ENCODE data around the gene IZUMO1R. TPM values are rescaled to one million over a fixed set of nuclear protein-coding genes. Genes with fewer than 3 reads are reported as not detected.

IZUMO1R gene
- total and polyA plus RNA-seq, 2 donors (not counting 3 experiments of a cell fraction or from before 2014, with no cell fraction given) = not detected

DNA sequence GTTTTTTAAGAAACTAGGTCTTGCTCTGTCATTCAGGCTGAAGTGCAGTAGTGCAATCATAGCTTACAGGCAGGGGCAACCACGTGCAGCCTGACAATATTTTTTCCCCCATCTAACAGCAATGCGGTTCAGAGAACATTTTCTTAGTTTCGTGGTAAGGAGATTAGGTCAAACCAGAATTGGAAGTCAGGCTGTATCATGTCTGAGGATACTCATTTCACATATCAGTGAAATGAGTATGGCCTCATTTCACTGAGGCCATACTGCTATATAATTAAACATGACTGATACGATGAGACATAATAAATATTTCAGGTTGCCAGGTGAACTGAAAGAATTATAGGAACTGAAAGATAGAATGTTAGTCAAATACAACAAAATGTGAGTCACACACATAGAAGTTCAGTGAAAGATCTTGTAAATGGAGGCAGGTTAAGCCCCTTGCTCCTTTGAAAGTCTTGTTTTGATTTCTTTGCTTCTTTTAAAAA, 32.5 kb upstream of the IZUMO1R start:
- no peak overlapping the region for H3K4me2 ChIP-seq (ENCODE audit: insufficient read depth, low read length)
- DNase-seq (ENCODE audit: low read depth, low spot score) (no peak), FAIRE-seq (no peak)
- POLR2A ChIA-PET = no interaction called here
- BruUV-seq (replicated peaks) = no TSS peak
- dilution Hi-C loops (cut with MboI; ENCODE audit: extremely low pct_ligation_motif_present, low sequenced_read_pairs) (no loop called here), intact Hi-C loops (cut with micrococcal nuclease) (no loop called here)
- H3K9ac ChIP-seq (replicated peaks; ENCODE audit: extremely low read depth, insufficient read depth, low read length) = no peak overlapping the region
- CTCF ChIA-PET = no interaction called here
- no peaks in the 10 kb centered on the region for H3K79me2 ChIP-seq (ENCODE audit: control insufficient read depth, insufficient read depth, low read length)
- no peak overlapping the region for H3K27ac ChIP-seq (ENCODE audit: insufficient read depth, low read depth, low read length)
- no peaks in the 10 kb centered on the region for H3K9me3 ChIP-seq (replicated peaks; ENCODE audit: control insufficient read depth, insufficient read depth, low read length)
- H2AFZ ChIP-seq (ENCODE audit: low read depth, low read length) = no peak overlapping the region
- H3K4me1 ChIP-seq (ENCODE audit: control insufficient read depth, extremely low read depth, insufficient read depth, low read length) = no peaks in the 10 kb centered on the region
- H3K4me3 ChIP-seq (replicated peaks in 1 of 3; ENCODE audit: insufficient read depth in 1 of 3, low read depth in 1 of 3, low read length in 3 of 3) = no peak overlapping the region
- no peaks in the 10 kb centered on the region for H4K20me1 ChIP-seq (replicated peaks; ENCODE audit: control insufficient read depth, extremely low read depth, insufficient read depth, low read length)
- H3K27me3 ChIP-seq (ENCODE audit: control insufficient read depth in 2 of 2, insufficient read depth in 2 of 2, low read length in 2 of 2) = no peaks in the 10 kb centered on the region
- H3K36me3 ChIP-seq (ENCODE audit: control insufficient read depth in 2 of 2, extremely low read depth in 1 of 2, insufficient read depth in 2 of 2, low read length in 2 of 2) = no peaks in the 10 kb centered on the region
- no peaks in the 10 kb centered on the region for H3K9me1 ChIP-seq (replicated peaks; ENCODE audit: control insufficient read depth, extremely low read depth, insufficient read depth, low read length)
- TF ChIP-seq POLR2A (IDR thresholded peaks at IDR 0.05; ENCODE audit: low read depth, low read length) (no peak), GATA2 (IDR thresholded peaks at IDR 0.05; ENCODE audit: insufficient read depth, insufficient read length, low read depth, low read length) (no peak), FOS (IDR thresholded peaks at IDR 0.05; ENCODE audit: borderline replicate concordance, insufficient read depth, low read length) (no peak), MYC (IDR thresholded peaks at IDR 0.05; ENCODE audit: low read depth, low read length) (no peak), POLR2AphosphoS5 (IDR thresholded peaks at IDR 0.05; ENCODE audit: insufficient read depth, low read depth, low read length) (no peak), EZH2 (IDR thresholded peaks at IDR 0.05; ENCODE audit: borderline replicate concordance, low read depth, low read length, severe bottlenecking) (no peak), MAX (IDR thresholded peaks at IDR 0.05; ENCODE audit: insufficient read depth, insufficient read length) (no peak), JUN (IDR thresholded peaks at IDR 0.05; ENCODE audit: borderline replicate concordance, insufficient read depth, insufficient read length, low read depth) (no peak), CTCF (IDR thresholded peaks at IDR 0.05; ENCODE audit: extremely low read depth in 1 of 2, insufficient read depth in 1 of 2, low read depth in 1 of 2, low read length in 2 of 2) (no peak)

All from endothelial cell of umbilical vein (primary cell).